NCI-H2029 treated with DMSO at 0.1 percent for 48 hours (cell line): ENCODE results near the gene SUMF2.
"Not testable (repeated sequence)": the region's sequence is repeated elsewhere in the genome, so short reads cannot be mapped to it uniquely, and the experiment has no call there.

Source experiments
- DNase-seq: peaks from one replicate; lab custom pipeline; 2025; lab: John Stamatoyannopoulos, UW

Gene SUMF2

GRCh38 chr7:56063500-56063881 is 595 bp upstream of the SUMF2 start:
- DNase-seq: no peak

- DNase-seq: not testable (repeated sequence)
These were observed 2.3 kb downstream of the SUMF2 start for GRCh38 chr7:56066376-56066775.

GRCh38 chr7:56074371-56074791 is 10.3 kb downstream of the SUMF2 start:
- peak; percentile 57 for DNase-seq

GRCh38 chr7:56077681-56078080 is 13.6 kb downstream of the SUMF2 start:
- DNase-seq: no peak

- DNase-seq: no peak
These were observed 14.1 kb downstream of the SUMF2 start for GRCh38 chr7:56078196-56078595.

GRCh38 chr7:56079450-56080185 is 15.5 kb downstream of the SUMF2 start:
- peak; percentile 95 for DNase-seq

GRCh38 chr7:56080726-56081435 is 16.8 kb downstream of the SUMF2 start:
- DNase-seq: not testable (repeated sequence)

GRCh38 chr7:56081626-56082340 is 17.7 kb downstream of the SUMF2 start:
- DNase-seq: no peak

- peak; percentile 20 for DNase-seq
These were observed 19.2 kb downstream of the SUMF2 start for GRCh38 chr7:56083150-56083785.

- DNase-seq: no peak
These were observed 22.7 kb downstream of the SUMF2 start for GRCh38 chr7:56086761-56087160.

GRCh38 chr7:56087445-56087844 is 23.4 kb downstream of the SUMF2 start:
- no peak for DNase-seq

GRCh38 chr7:56091591-56091990 is 27.5 kb downstream of the SUMF2 start:
- no peak for DNase-seq

GRCh38 chr7:56092388-56092787 is 28.3 kb downstream of the SUMF2 start:
- not testable (repeated sequence) for DNase-seq

- peak; percentile 55 for DNase-seq
These were observed 28.9 kb downstream of the SUMF2 start, which contains the start of gene PHKG1 for GRCh38 chr7:56092789-56093531. PHKG1 (minus strand) TSS chr7:56092952; CDS start chr7:56088941, 4,011 bp downstream.

GRCh38 chr7:56097700-56098099 is 33.6 kb downstream of the SUMF2 start:
- DNase-seq: no peak

- DNase-seq: not testable (repeated sequence)
These were observed 34.3 kb downstream of the SUMF2 start for GRCh38 chr7:56098187-56099008.

- DNase-seq: no peak
These were observed 35.6 kb downstream of the SUMF2 start for GRCh38 chr7:56099653-56100052.

- DNase-seq: not testable (repeated sequence)
These were observed 40.1 kb downstream of the SUMF2 start for GRCh38 chr7:56104138-56104537.

- DNase-seq: no peak
These were observed 41.4 kb downstream of the SUMF2 start for GRCh38 chr7:56105508-56105907.
